NCI-H2107 (cell line): ENCODE measurements around the gene OPHN1.
"Not testable (repeated sequence)": the region's sequence is repeated elsewhere in the genome, so short reads cannot be mapped to it uniquely, and the experiment has no call there.

Experiments used
- DNase-seq: peaks from one replicate; lab custom pipeline; 2025; lab: John Stamatoyannopoulos, UW

The OPHN1 gene

GRCh38 chrX:68163441-68163840 is 269.9 kb downstream of the OPHN1 start:
- DNase-seq: no peak

- DNase-seq: no peak
Measured at GRCh38 chrX:68147848-68148247, 285.4 kb downstream of the OPHN1 start.

DNA sequence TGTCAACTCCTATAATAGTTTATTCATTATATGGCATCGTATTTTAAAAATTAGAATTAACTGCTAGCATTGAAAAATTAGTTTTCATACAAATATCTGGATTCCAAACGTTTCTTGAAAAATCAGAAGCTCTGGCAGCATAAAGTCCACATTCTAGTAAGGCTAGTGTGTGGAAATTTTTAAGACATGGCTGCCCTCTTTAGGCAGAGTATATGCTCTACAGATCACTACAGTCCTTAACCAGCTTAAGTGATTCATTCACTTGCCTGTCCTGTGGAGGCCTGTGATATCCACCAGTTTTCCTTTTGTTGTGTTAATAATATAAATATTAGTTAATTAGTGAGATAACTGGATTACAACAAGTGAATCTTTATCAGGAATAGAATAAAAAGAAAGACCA is 287.2 kb downstream of the OPHN1 start:
- DNase-seq: no peak

GRCh38 chrX:68139791-68140190 is 293.5 kb downstream of the OPHN1 start:
- DNase-seq: no peak

- no peak for DNase-seq
Measured at GRCh38 chrX:68133181-68133580, 300.1 kb downstream of the OPHN1 start.

- DNase-seq: no peak
Measured at GRCh38 chrX:68132749-68133148, 300.5 kb downstream of the OPHN1 start.

DNA sequence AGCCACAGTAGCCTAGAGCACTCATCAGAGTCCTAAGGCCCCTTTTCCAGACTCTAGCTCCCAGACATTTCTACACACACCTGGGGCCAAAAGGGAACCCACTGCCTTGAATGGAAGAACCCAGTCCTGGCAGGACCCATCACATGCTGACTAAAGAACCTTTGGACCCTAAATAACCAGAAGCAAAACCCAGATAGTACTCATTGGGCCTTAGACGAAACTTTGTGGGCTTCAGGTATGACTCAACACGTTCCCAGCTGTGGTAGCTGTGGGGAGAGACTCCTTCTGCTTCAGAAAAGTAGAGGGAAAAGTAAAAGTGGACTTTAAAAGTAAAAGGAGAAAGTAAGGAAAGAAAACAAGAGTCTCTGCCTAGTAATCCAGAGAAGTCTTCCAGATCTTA is 311.5 kb downstream of the OPHN1 start:
- no peak for DNase-seq

DNA sequence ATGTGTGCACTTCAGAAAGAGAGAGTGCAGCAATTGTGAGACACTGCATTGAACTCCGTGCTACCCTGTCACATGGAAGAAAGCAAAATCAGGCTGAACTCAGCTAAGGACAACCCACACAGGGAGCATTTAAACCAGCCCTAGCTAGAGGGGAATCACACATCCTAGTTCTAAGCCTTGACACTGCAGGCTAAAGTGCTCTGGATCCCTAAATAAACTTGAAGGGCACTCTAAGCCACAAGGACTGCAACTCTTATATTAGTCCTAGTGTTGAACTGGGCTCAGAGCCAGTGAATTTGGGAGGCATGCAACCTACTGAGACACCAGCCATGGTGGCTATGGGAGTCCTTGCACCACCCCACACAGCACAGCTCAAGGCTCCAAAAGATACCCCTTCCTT is 311.9 kb downstream of the OPHN1 start:
- no peak for DNase-seq

DNA sequence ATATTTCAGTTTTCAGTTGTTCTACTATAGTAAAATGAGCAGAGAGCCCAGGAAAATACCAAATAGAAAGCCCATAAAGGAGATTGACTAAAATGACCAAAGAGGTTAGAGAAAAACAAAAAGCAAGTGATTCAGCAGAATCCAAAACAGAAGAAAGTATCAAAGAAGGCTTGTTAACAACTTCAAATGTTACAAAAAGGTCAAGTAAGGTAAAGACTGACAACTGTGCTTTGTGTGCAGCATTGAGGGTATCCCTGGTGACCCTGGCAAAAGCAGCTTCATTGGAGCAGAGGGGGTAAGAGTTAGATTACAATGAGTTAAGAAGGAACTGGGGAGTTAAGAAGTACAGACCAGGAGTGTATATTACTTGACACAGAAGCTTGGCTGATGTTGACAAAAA is 317.9 kb downstream of the OPHN1 start:
- no peak for DNase-seq

DNA sequence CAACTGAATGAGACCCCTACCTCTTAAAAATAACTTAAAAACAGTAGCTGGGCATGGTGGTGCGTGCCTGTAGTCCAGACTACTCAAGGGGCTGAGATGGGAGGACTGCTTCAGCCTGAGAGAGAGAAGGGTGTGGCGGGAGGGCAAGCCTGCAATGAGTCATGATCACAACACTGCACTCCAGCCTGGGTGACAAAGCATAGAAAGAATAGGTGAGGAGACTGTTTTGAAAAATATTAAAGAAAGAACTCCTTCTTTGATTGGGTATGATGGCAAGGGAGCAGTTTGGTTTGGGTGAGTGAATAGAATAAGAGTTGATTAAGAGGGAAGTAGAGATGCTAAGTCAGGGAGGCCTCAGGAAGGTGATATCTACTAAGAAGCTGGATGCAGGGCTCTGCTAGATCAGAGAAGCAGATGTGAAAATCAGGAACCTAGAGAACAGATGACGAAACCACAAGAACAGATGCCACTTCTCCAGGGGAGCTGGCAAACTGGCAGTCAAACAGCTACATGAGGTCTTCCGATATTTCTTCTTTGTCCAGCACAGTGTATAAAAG is 318.6 kb downstream of the OPHN1 start:
- no peak for DNase-seq

GRCh38 chrX:68113837-68114572 is 319.3 kb downstream of the OPHN1 start:
- DNase-seq: no peak

GRCh38 chrX:68112321-68112720 is 321.0 kb downstream of the OPHN1 start:
- no peak for DNase-seq

GRCh38 chrX:68109162-68109561 is 324.1 kb downstream of the OPHN1 start:
- no peak for DNase-seq

- DNase-seq: no peak
Measured at GRCh38 chrX:68098431-68098830, 334.9 kb downstream of the OPHN1 start.

- DNase-seq: no peak
Measured at GRCh38 chrX:68090266-68090665, 343.0 kb downstream of the OPHN1 start.

- DNase-seq: no peak
Measured at GRCh38 chrX:68087526-68087925, 345.8 kb downstream of the OPHN1 start.

- no peak for DNase-seq
Measured at GRCh38 chrX:68086709-68087108, 346.6 kb downstream of the OPHN1 start.

DNA sequence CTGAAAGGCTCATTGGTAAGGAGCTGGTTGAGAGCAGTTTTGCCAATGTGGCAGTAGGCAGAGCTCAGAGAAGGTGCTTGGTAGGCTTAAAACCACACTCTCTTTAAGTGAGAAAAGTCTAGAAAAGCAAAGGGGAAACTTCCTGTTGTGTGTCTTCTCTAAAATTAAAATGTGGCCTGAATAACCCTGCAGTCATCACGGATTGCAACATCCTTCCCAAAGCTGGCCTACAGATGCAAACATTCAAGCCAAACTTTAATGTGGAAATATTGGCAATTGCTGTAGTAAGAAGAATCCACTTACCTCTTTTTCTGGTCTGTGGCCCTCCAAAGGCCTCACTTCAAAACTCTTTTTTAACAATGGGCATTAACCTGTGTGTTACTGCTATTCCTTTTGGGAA is 348.5 kb downstream of the OPHN1 start:
- no peak for DNase-seq

- DNase-seq: no peak
Measured at GRCh38 chrX:68083510-68083909, 349.8 kb downstream of the OPHN1 start.

GRCh38 chrX:68079961-68080360 is 353.3 kb downstream of the OPHN1 start:
- DNase-seq: no peak

DNA sequence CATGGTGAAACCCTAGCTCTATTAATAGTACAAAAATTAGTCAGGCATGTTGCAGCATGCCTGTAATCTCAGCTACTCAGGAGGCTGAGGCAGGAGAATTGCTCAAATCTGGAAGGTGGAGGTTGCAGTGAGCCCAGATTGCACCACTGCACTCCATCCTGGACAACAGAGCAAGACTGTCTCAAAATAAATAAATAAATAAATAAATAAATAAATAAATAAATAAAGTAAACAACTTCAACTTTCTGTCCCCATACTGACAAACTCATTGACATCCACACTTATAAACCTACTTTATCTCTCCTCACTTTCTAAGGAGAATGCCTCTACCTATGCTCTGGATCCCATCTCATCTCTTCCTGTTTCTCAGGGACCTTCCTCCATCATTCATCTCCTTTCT is 354.5 kb downstream of the OPHN1 start:
- DNase-seq: not testable (repeated sequence)

DNA sequence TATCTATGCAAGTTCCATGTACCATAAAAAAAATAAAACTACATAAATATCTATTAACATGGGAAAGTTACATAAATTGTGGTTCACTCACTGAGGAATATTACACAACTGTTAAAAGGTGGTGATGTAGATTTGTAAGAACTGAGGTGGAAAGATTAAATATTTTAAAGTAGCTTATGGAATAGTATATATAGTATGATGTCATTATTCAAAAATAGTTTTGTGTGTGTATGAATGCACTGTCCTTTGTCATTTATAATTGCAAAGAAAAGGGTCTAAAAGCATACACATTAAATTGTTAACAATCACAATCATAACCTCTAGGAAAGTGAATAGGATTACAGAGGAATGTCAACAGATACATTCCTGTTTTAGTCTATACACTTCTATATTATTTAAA is 355.9 kb downstream of the OPHN1 start:
- DNase-seq: no peak

DNA sequence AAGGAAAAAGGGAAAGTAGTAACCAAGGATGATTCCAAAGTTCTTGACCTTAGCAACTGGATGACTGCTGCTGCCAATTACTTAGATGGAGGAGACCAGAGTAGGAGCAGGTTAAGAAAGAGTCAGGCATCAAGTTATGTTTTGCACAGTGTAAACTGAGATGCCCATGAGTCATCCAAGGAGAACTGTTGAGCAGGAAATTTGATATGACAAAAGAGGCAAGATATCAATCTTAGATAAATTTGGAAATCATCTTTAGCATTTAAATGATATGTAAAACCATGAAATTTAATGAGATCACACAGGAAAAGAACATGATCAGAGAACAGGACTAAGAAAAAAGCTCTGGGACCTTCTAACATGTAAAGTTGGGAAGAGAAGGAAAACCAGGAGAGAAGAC is 361.3 kb downstream of the OPHN1 start:
- DNase-seq: no peak

- DNase-seq: not testable (repeated sequence)
Measured at GRCh38 chrX:68070119-68070518, 363.2 kb downstream of the OPHN1 start.
